ENCODE measurements around the gene FAM47E. TPM values are rescaled to one million over a fixed set of nuclear protein-coding genes. Genes with fewer than 3 reads are reported as not detected.

The FAM47E gene
- total and polyA plus RNA-seq, 2 of the 8 experiments (the other 6 are each of a cell fraction or from before 2014, with no cell fraction given) = 1.3 to 1.4 TPM

GRCh38 chr4:76311896-76312331, 60.4 kb downstream of the FAM47E start:
- H4K20me1 ChIP-seq (replicated peaks in 1 of 2; ENCODE audit: control insufficient read depth in 1 of 2, insufficient read depth in 2 of 2, low read length in 2 of 2) = no peaks in the 10 kb centered on the region
- FAIRE-seq (no peak), DNase-seq (ENCODE audit: low read depth in 1 of 2, low spot score in 2 of 2) (no peak)
- H4K91ac ChIP-seq (replicated peaks; ENCODE audit: insufficient read length, low read length) = no peak overlapping the region
- H3K79me2 ChIP-seq (ENCODE audit: control insufficient read depth in 1 of 2, insufficient read depth in 2 of 2, low read length in 2 of 2) = no peaks in the 10 kb centered on the region
- peaks cover 0 to 4% (median 0%) of the 10 kb centered on the region in 4 experiments; a peak in 2 of 8 replicates for H3K36me3 ChIP-seq (ENCODE audit: control insufficient read depth in 2 of 4, insufficient read depth in 4 of 4, low read length in 3 of 4)
- no peak overlapping the region for H3K18ac ChIP-seq (ENCODE audit: extremely low read depth, low read length)
- no peak overlapping the region for H3K14ac ChIP-seq (ENCODE audit: insufficient read length)
- no peak overlapping the region for H2BK15ac ChIP-seq (ENCODE audit: low read length)
- no peak overlapping the region for H2BK5ac ChIP-seq (ENCODE audit: low read depth, low read length)
- no peak overlapping the region for H3K56ac ChIP-seq (replicated peaks; ENCODE audit: insufficient read length, low read depth, low read length)
- H3K79me1 ChIP-seq (ENCODE audit: low read depth, low read length) = no peaks in the 10 kb centered on the region
- H4K5ac ChIP-seq (ENCODE audit: insufficient read length, low read depth, low read length) = no peak overlapping the region
- no peak overlapping the region for H2AFZ ChIP-seq (ENCODE audit: low read length)
- H3K4me3 ChIP-seq (ENCODE audit: extremely low read depth in 1 of 4, insufficient read depth in 2 of 4, low read depth in 3 of 4, low read length in 4 of 4) = no peak overlapping the region
- H3K9me3 ChIP-seq (ENCODE audit: insufficient read depth in 2 of 2, low read depth in 1 of 2, low read length in 1 of 2) = no peaks in the 10 kb centered on the region
- H3K27ac ChIP-seq (ENCODE audit: low read depth, low read length) = no peak overlapping the region
- H4K8ac ChIP-seq (ENCODE audit: extremely low read depth, insufficient read depth, low read length) = no peak overlapping the region
- no peak overlapping the region for H3K4me2 ChIP-seq (ENCODE audit: insufficient read depth in 1 of 2, low read depth in 2 of 2, low read length in 2 of 2)
- ChIA-PET POLR2A (ENCODE audit: partially characterized antibody) (no interaction called here), CTCF (ENCODE audit: partially characterized antibody) (interaction anchor here (1.5 kb wide), 1 partner anchor 23 kb away, joined by 3 read pairs; no protein-coding TSS in a partner anchor)
- H2BK20ac ChIP-seq (ENCODE audit: low read length) = no peak overlapping the region
- no peak overlapping the region for H3K4ac ChIP-seq (replicated peaks; ENCODE audit: insufficient read length, low read depth, low read length)
- no peak overlapping the region for H2AK5ac ChIP-seq (ENCODE audit: low read depth, low read length)
- H3K4me1 ChIP-seq (replicated peaks in 1 of 4; ENCODE audit: control insufficient read depth in 3 of 4, insufficient read depth in 4 of 4, low read length in 3 of 4) = no peaks in the 10 kb centered on the region
- H2BK120ac ChIP-seq (replicated peaks; ENCODE audit: low read depth, low read length) = no peak overlapping the region
- peaks cover under 1% of the 10 kb centered on the region; the same call in 1 of the 2 replicates for H3K23me2 ChIP-seq (ENCODE audit: low read depth, low read length)
- H2BK12ac ChIP-seq (ENCODE audit: low read depth, low read length) = no peak overlapping the region
- no peak overlapping the region for H3K9ac ChIP-seq (replicated peaks in 1 of 4; ENCODE audit: extremely low read depth in 1 of 4, low read depth in 3 of 4, low read length in 3 of 4)
- H3K23ac ChIP-seq (ENCODE audit: insufficient read length) = no peak overlapping the region
- no peaks in the 10 kb centered on the region for H3K27me3 ChIP-seq (replicated peaks in 1 of 4; ENCODE audit: control insufficient read depth in 3 of 4, extremely low read depth in 1 of 4, insufficient read depth in 3 of 4, low read length in 3 of 4)
- 75% methylated on average over 1 of the region's 1 CpG; no CpG with 5 or more reads in 1 of the 2 experiments for WGBS, 2 experiments (ENCODE audit: extremely low coverage in 1 of 2, insufficient coverage in 1 of 2, insufficient read length in 1 of 2, insufficient replicate concordance in 2 of 2, low coverage in 1 of 2, low lambda C conversion rate in 2 of 2, missing lambda C conversion rate in 1 of 2)

All from H1 (cell line).